GM13977 (cell line): ENCODE results near the gene CKS1B.

Experiments used
- DNase-seq: peaks from one replicate; pipeline ENCODE4 v3.0.0; 2012; ENCODE audit warnings: low spot score
- CTCF ChIP-seq: IDR thresholded peaks from 2 replicates; pipeline ENCODE4 v1.5.1; 2012; ENCODE audit warnings: mild to moderate bottlenecking, control low read depth; ENCODE audit not compliant: insufficient read depth; ENCODE audit errors: extremely low read depth, missing control alignments
- in situ Hi-C: fragments of 300-500 bp; cut with MboI; formaldehyde crosslinking; loops from one replicate; pipeline ENCODE4 v1.12.0; 2022; ENCODE audit warnings: low sequenced_read_pairs, low pct_unique_long_range_greater_than_20kb, mixed read lengths, inconsistent platforms; ENCODE audit not compliant: unreplicated experiment

Gene CKS1B

GRCh38 chr1:154955039-154955717 lies 19.3 kb upstream of the CKS1B start:
- no peak for TF ChIP-seq CTCF
- DNase-seq = peak; percentile 81
- in situ Hi-C loops = no loop called here

- TF ChIP-seq CTCF = peak; percentile 35
- DNase-seq = peak; percentile 93
- in situ Hi-C loops = no loop called here
Measured at GRCh38 chr1:154955718-154956543, 18.6 kb upstream of the CKS1B start, which contains the start of gene PBXIP1. PBXIP1 (minus strand) TSS chr1:154956099; CDS start chr1:154953721, 2,378 bp downstream.

GRCh38 chr1:154956544-154956941 lies 17.9 kb upstream of the CKS1B start:
- no peak for DNase-seq
- in situ Hi-C loops = no loop called here
- TF ChIP-seq CTCF = no peak

- no peak for DNase-seq
- in situ Hi-C loops = no loop called here
- TF ChIP-seq CTCF = no peak
Measured at GRCh38 chr1:154957091-154957657, 17.3 kb upstream of the CKS1B start.

GRCh38 chr1:154958036-154958435 lies 16.4 kb upstream of the CKS1B start:
- no peak for TF ChIP-seq CTCF
- in situ Hi-C loops = no loop called here
- DNase-seq = no peak

- TF ChIP-seq CTCF = no peak
- DNase-seq = no peak
Measured at GRCh38 chr1:154958681-154959425, 15.6 kb upstream of the CKS1B start.

More at GRCh38 chr1:154958681-154959425, 15.6 kb upstream of the CKS1B start:
- in situ Hi-C loops = no loop called here
